ENCODE data around the gene ARHGAP4. TPM values are rescaled to one million over a fixed set of nuclear protein-coding genes. Genes with fewer than 3 reads are reported as not detected.

ARHGAP4 gene
- total RNA-seq, 2 experiments from 2014 or later, result 130 to 135 TPM

DNA sequence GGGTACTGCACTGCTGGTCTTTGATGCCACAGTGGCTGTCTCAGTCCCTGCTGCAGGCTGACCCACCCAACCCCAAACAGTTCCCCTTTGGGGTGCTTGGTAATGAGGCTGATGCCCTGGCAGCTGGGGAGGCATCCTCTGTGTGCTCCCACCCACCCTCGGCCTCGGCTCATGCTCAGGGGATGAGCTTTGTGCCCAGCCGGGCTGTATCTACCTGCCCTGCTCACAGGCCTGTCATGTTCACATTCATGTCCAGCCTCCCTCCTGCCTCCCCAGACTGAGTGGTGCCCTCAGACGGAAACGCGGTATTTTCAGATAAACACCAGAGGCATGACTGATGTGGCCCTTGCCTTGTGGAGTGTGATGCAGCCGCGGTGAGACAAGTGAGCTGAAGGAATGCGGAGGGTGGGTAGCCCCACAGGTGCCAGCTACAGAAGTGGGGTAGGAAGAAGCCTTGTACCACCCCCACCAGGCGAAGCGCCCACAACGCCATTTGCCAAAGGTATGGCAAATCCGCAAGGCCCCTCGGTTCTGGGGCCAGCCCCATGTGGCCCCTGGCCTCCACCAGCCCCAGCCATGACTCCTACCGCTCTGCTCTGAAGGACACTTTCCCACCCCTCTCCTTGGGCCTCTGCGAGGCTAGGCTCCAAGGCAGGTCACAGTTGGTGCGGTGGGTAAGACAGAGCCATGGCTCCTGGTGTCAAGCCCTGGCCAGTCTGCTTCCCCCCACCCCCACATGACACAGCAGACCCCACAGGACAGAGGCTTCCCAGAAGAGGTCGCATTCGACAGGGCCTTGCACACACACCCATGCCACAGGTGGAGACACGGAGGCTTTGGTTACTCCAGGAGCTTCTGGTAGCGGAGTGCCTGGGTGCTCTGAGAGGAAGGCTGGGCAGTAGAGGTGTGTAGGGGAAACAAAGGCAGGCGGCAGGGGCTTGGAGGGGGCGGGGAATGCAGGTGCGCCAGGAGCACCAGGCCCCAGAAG is 20.2 kb upstream of the ARHGAP4 start:
- peaks cover 19% of the 10 kb centered on the region for H3K36me3 Mint-ChIP-seq (ENCODE audit: low read depth)
- no peaks in the 10 kb centered on the region for H3K27me3 Mint-ChIP-seq
- DNase-seq (no peak), ATAC-seq (no peak)
- H3K4me3 Mint-ChIP-seq, result no peak overlapping the region
- ChIA-PET POLR2A (interaction anchor here (1.3 kb wide), 1 partner anchor 15 kb away, joined by 3 read pairs; no protein-coding TSS in a partner anchor), CTCF (interaction anchor here (0.7 to 2.4 kb wide), 7 partner anchors 10 to 26 kb away, joined by 3 to 19 read pairs (median 8); partner anchors contain the start of gene NAA10)
- peaks cover 15% of the 10 kb centered on the region for H3K4me1 Mint-ChIP-seq
- intact Hi-C loops (cut with DNase I, micrococcal nuclease), result loop anchor here in 1 of 2 experiments (5.0 kb wide), 1 partner anchor 184 kb away; the partner anchor contains the start of gene PLXNB3
- no peak overlapping the region for H3K27ac Mint-ChIP-seq
- H3K9me3 Mint-ChIP-seq (ENCODE audit: low read depth), result no peaks in the 10 kb centered on the region

DNA sequence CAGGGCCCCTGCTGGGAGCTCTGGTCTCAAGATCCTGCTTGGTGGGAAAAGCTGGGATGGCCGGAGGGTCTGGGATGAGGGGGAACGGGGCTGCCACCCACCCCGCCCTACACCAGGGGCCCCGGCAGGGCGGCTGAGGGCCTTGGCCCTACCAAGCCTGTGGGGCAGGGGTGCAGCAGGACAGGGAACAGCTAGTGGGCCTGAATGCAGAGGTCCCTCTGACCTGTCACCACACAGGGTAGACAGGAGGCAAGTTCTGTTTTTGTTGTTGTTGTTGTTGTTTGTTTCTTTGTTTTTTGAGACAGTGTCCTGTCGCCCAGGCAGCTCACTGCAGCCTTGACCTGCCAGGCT is 18.7 kb upstream of the ARHGAP4 start:
- no peaks in the 10 kb centered on the region for H3K27me3 Mint-ChIP-seq
- intact Hi-C loops (cut with DNase I, micrococcal nuclease), result loop anchor here in 1 of 2 experiments (5.0 kb wide), 1 partner anchor 182 kb away; the partner anchor contains the start of gene PLXNB3
- POLR2A ChIA-PET, result no interaction called here
- no peak for ATAC-seq
- CTCF ChIA-PET, result interaction anchor here (0.6 to 1.9 kb wide), 3 partner anchors 16 to 657 kb away, joined by 3 to 12 read pairs (median 3); no protein-coding TSS in a partner anchor
- no peak overlapping the region for H3K27ac Mint-ChIP-seq
- no peaks in the 10 kb centered on the region for H3K9me3 Mint-ChIP-seq (ENCODE audit: low read depth)
- H3K4me3 Mint-ChIP-seq, result peak overlapping the region; percentile 75
- DNase-seq, result no peak
- peaks cover 19% of the 10 kb centered on the region for H3K4me1 Mint-ChIP-seq
- peaks cover 8% of the 10 kb centered on the region for H3K36me3 Mint-ChIP-seq (ENCODE audit: low read depth)

DNA sequence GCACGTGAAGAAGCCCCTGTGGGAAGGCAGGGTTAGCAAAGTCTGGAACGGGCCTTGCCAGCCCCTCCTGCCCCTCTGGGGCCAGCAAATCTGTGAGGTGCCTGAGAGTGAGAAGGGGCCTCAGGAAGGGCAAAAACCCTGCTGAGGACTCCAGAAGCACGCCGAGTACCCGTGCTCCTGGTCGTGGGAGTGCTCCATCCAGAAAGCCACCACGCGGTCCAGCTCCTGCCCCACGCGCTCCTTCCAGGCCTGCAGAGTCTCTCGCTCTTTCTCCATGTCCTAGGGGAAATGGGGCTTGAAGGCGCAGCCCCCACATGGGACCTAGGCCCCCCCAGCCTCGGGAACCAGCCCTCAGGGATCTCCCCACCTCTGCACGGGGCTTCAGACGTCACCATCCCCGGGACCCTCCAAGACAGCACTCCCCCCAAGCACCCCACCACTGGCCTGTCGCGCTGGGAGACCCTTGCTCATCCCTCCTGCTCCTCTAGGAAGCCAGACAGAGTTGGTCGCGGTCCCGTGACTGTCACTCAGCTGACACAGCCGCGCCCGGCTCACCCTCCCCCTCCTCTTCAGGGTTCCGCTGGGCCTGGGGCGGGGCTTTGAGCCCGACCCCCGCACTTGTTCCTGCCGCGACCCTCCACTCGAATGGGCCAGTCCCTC is 18.2 kb upstream of the ARHGAP4 start, which contains the start of gene RENBP:
TSS of gene RENBP (minus strand) at position 504 of the 660 bp plus-strand sequence. CDS start at position 471, 33 bp downstream.
- ChIA-PET CTCF (interaction anchor here (0.6 to 1.9 kb wide), 5 partner anchors 16 to 657 kb away, joined by 3 to 12 read pairs (median 3); no protein-coding TSS in a partner anchor), POLR2A (no interaction called here)
- Mint-ChIP-seq H3K9me3 (ENCODE audit: low read depth) (no peaks in the 10 kb centered on the region), H3K4me1 (peaks cover 14% of the 10 kb centered on the region), H3K4me3 (peak within 1 kb of the TSS; percentile 75), H3K27me3 (no peaks in the 10 kb centered on the region), H3K36me3 (ENCODE audit: low read depth) (peaks cover 4% of the 10 kb centered on the region), H3K27ac (peak within 1 kb of the TSS; percentile 70)
- peak; percentile 34 for ATAC-seq
- intact Hi-C loops (cut with DNase I, micrococcal nuclease), result no loop called here
- peak; percentile 71 for DNase-seq

- Mint-ChIP-seq H3K4me1 (peaks cover 12% of the 10 kb centered on the region), H3K4me3 (peak overlapping the region; percentile 64), H3K9me3 (ENCODE audit: low read depth) (no peaks in the 10 kb centered on the region), H3K36me3 (ENCODE audit: low read depth) (no peaks in the 10 kb centered on the region), H3K27ac (peak overlapping the region; percentile 82), H3K27me3 (no peaks in the 10 kb centered on the region)
- ChIA-PET POLR2A (no interaction called here), CTCF (interaction anchor here (2.3 kb wide), 1 partner anchor 8 kb away, joined by 12 read pairs; no protein-coding TSS in a partner anchor)
- intact Hi-C loops (cut with DNase I, micrococcal nuclease), result no loop called here
- no peak for DNase-seq
- ATAC-seq, result no peak
These were observed 15.5 kb upstream of the ARHGAP4 start for GRCh38 chrX:153941336-153942252.

DNA sequence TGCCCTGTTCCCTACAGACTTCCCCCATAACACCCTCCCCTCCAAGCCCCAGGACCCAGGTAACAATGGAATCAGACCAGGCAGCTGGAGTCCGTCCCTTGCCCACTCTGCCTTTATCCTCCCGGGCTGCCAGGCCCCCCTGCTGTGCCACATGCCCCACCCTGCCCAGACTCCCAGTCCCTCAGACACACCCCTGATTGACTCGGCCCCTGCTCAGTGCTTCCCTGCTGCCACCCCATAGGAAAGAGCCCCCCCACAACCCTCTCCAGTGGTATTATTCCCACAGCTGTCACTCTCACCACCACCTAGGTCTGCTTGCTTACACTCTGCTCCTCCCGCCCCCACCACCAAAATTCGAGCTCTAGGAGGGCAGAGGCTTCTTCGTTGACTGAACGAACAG is 13.5 kb upstream of the ARHGAP4 start:
- ChIA-PET POLR2A (no interaction called here), CTCF (interaction anchor here (0.6 to 2.3 kb wide), 3 partner anchors 10 to 176 kb away, joined by 3 to 12 read pairs (median 3); no protein-coding TSS in a partner anchor)
- intact Hi-C loops (cut with DNase I, micrococcal nuclease), result no loop called here

DNA sequence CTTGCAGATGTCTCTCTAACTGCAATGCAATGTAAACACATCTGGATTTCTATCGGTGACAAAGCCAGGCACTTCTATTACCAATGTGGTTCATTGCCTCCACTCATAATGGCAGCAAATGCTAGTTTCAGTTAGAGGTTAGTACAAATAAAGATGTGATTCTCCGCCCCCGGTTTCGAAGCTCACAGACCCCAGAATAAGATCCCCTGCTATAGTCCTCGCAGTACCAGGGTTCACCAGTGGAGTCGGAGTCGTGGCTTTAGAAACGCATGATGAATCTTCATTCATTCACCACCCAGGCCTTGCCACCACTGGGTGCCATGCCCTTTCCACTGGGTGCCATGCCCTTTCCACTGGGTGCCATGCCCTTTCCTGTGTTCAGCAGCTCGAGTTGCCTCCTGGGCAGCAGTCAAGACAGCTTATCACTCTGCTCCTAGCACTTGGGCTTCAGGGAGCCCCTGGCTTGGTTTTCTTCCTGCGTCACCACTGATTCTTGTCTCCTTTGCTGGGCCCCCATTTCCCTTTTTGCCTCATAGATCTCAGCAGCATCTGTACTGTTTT is 12.2 kb upstream of the ARHGAP4 start:
- intact Hi-C loops (cut with DNase I, micrococcal nuclease), result no loop called here
- no peaks in the 10 kb centered on the region for H3K36me3 Mint-ChIP-seq (ENCODE audit: low read depth)
- POLR2A ChIA-PET, result interaction anchor here (0.6 kb wide), 1 partner anchor 139 kb away, joined by 5 read pairs; no protein-coding TSS in a partner anchor
- DNase-seq (no peak), ATAC-seq (no peak)
- H3K4me1 Mint-ChIP-seq, result peaks cover 14% of the 10 kb centered on the region
- H3K9me3 Mint-ChIP-seq (ENCODE audit: low read depth), result no peaks in the 10 kb centered on the region
- no peaks in the 10 kb centered on the region for H3K27me3 Mint-ChIP-seq
- H3K4me3 Mint-ChIP-seq, result no peak overlapping the region
- no peak overlapping the region for H3K27ac Mint-ChIP-seq
- CTCF ChIA-PET, result interaction anchor here (0.6 to 1.5 kb wide), 2 partner anchors 8 to 199 kb away, joined by 3 to 8 read pairs; no protein-coding TSS in a partner anchor

More for the DNA sequence above, 13.5 kb upstream of the ARHGAP4 start:
- H3K9me3 Mint-ChIP-seq (ENCODE audit: low read depth), result no peaks in the 10 kb centered on the region
- DNase-seq (no peak), ATAC-seq (no peak)
- peak overlapping the region; percentile 36 for H3K4me3 Mint-ChIP-seq
- peaks cover 12% of the 10 kb centered on the region for H3K4me1 Mint-ChIP-seq
- no peaks in the 10 kb centered on the region for H3K27me3 Mint-ChIP-seq
- H3K36me3 Mint-ChIP-seq (ENCODE audit: low read depth), result no peaks in the 10 kb centered on the region
- H3K27ac Mint-ChIP-seq, result no peak overlapping the region

DNA sequence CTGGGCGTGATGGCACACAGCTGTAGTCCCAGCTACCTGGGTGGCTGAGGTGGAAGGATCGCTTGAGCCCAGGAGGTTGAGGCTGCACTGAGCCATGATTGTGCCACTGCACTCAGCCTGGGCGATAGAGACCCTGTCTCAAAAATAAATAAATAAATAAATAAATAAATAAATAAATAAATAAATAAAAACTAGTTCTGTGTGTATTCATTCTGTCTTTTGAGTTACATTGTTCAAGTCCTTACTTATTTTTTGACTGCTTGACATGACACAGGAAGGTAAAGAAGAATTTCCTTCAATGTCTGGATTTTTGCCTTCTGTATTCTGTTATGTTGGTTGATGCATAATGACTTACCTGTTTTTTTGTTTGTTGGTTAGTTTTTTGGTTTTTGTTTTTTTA is 11.0 kb upstream of the ARHGAP4 start:
- no peak overlapping the region for H3K4me3 Mint-ChIP-seq
- H3K36me3 Mint-ChIP-seq (ENCODE audit: low read depth), result no peaks in the 10 kb centered on the region

DNA sequence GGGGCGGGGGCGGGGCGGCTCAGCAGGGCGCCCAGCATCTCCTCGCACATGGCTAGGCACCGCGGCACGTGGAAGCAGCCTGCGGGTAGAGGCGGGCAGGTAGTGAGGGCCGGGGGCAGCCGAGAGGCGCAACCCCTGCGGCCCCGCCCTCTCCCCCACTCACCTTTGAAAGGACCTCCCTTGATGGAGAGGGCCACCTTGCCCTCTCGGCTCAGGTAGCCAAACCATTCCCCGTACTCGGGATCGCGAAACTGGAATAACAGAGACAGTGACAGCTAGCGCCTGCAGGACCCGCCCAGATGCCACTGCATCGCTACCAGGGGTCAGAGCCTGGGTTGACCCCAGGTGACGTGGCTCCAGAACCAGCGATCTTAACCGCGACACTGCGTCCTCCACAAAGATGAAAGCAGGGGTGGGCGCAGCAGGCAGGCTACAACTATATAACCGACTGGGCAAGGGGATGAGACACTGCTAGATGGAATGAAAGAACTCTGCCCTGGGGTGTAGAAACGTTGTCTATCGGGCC is 9.3 kb upstream of the ARHGAP4 start:
- no peaks in the 10 kb centered on the region for H3K27me3 Mint-ChIP-seq
- H3K4me1 Mint-ChIP-seq, result peaks cover 21% of the 10 kb centered on the region
- no peak for ATAC-seq
- peaks cover 5% of the 10 kb centered on the region for H3K36me3 Mint-ChIP-seq (ENCODE audit: low read depth)
- peak overlapping the region; percentile 42 for H3K27ac Mint-ChIP-seq
- POLR2A ChIA-PET, result interaction anchor here (1.2 kb wide), 1 partner anchor 9 kb away, joined by 5 read pairs; no protein-coding TSS in a partner anchor
- CTCF ChIA-PET, result interaction anchor here (1.1 to 2.5 kb wide), 4 partner anchors 10 to 54 kb away, joined by 4 to 8 read pairs (median 6); partner anchors contain the start of gene ARHGAP4
- no peak for DNase-seq
- H3K9me3 Mint-ChIP-seq (ENCODE audit: low read depth), result no peaks in the 10 kb centered on the region
- peak overlapping the region; percentile 68 for H3K4me3 Mint-ChIP-seq
- intact Hi-C loops (cut with DNase I, micrococcal nuclease), result loop anchor here in 1 of 2 experiments (1.0 kb wide), 1 partner anchor 12 kb away; no protein-coding TSS in a partner anchor

More for the DNA sequence above, 11.0 kb upstream of the ARHGAP4 start:
- peaks cover 16% of the 10 kb centered on the region for H3K4me1 Mint-ChIP-seq
- H3K9me3 Mint-ChIP-seq (ENCODE audit: low read depth), result no peaks in the 10 kb centered on the region
- H3K27ac Mint-ChIP-seq, result no peak overlapping the region
- H3K27me3 Mint-ChIP-seq, result no peaks in the 10 kb centered on the region
- ATAC-seq, result no peak
- ChIA-PET POLR2A (interaction anchor here (0.7 kb wide), 1 partner anchor 14 kb away, joined by 4 read pairs; no protein-coding TSS in a partner anchor), CTCF (no interaction called here)
- intact Hi-C loops (cut with DNase I, micrococcal nuclease), result no loop called here
- DNase-seq, result no peak

DNA sequence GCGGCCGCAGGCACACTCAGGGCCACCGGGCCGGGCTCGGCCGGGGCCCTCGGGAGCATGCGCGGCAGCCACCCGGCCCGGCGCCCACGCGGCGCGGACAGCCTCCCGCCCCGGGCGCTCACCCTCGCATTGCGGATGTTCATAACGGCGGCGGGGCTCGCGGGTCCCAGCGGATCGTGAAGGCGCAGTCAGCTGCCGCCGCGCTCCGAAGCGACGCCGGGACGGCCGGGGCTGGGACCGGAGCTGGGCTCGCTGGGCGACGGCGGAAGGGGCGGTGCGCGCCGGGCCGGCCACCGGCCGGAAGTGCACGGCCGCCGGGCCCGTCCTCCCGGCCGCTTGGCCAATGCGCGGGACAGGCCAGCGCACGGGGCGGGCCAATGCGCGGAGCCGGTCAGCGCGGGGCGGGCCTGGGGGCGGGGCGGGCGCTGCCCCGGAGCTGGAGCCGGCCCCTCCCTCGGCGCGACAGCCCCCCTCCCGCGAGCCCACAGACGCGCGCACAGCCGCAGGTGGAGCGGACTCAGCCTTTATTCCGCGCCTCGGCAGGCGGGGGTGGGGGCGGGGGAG is 8.8 kb upstream of the ARHGAP4 start, which contains the start of gene NAA10:
TSS of gene NAA10 (minus strand) at position 276 of the 564 bp plus-strand sequence. CDS start at position 143, 133 bp downstream.
- Mint-ChIP-seq H3K4me1 (peaks cover 19% of the 10 kb centered on the region), H3K27me3 (no peaks in the 10 kb centered on the region), H3K36me3 (ENCODE audit: low read depth) (peaks cover 5% of the 10 kb centered on the region), H3K4me3 (peak within 1 kb of the TSS; percentile 81), H3K9me3 (ENCODE audit: low read depth) (no peaks in the 10 kb centered on the region), H3K27ac (peak within 1 kb of the TSS; percentile 51)
- intact Hi-C loops (cut with DNase I, micrococcal nuclease), result loop anchor here in 1 of 2 experiments (1.0 kb wide), 1 partner anchor 12 kb away; no protein-coding TSS in a partner anchor
- CTCF ChIA-PET, result interaction anchor here (0.9 to 2.5 kb wide), 4 partner anchors 9 to 55 kb away, joined by 3 to 8 read pairs (median 6); partner anchors contain the start of gene ARHGAP4
- POLR2A ChIA-PET, result interaction anchor here (1.2 kb wide), 1 partner anchor 8 kb away, joined by 5 read pairs; no protein-coding TSS in a partner anchor
- DNase-seq (peak; percentile 76), ATAC-seq (peak; percentile 85)

All from activated CD4-positive, alpha-beta T cell treated with anti-CD3 and anti-CD28 coated beads for 36 hours (primary cell).